GM21825 (cell line): ENCODE measurements around the gene VPS33A.

ENCODE experiments used
- ATAC-seq: cut with Tn5 transposase; IDR thresholded peaks from one replicate; pipeline ENCODE4 v1.9.1; 2021; ENCODE audit warnings: mild to moderate bottlenecking, moderate library complexity; ENCODE audit not compliant: unreplicated experiment

The VPS33A gene

DNA sequence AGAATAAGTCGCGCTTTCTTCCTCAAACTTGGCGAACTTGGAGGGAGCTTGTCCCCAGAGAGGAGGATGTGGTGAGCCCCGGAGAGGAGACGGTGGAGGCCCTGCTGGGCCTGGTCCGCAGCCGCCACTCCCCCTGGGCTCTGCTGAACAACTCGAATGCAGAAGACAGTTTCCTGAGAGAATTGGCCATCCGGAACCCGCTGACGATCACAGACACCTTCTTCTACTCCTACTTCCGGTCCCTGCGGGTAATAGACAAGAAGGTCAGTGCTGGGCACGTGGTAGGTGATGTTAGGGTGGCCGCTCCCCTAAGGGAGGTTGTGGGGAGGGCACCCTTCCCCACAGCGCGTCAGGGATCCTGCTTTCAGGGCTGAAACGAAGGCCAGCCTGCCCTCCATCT lies 81.8 kb downstream of the VPS33A start:
- no peak for ATAC-seq

DNA sequence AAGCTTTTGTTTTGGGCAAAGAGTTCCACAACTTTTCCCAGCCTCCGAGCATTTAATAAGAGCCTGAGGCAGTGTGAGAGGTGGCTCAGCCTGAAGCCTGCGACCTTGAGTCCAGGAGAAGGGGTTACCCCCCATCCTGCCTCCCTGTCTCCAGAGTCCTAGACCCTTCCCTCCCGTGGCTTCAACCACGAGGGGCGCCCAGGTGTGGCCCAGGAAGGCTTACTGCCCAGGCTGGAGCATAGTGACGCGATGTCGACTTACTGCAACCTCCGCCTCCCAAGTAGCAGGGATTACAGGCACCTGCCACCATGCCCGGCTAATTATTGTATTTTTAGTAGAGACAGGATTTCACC lies 82.7 kb downstream of the VPS33A start:
- no peak for ATAC-seq

DNA sequence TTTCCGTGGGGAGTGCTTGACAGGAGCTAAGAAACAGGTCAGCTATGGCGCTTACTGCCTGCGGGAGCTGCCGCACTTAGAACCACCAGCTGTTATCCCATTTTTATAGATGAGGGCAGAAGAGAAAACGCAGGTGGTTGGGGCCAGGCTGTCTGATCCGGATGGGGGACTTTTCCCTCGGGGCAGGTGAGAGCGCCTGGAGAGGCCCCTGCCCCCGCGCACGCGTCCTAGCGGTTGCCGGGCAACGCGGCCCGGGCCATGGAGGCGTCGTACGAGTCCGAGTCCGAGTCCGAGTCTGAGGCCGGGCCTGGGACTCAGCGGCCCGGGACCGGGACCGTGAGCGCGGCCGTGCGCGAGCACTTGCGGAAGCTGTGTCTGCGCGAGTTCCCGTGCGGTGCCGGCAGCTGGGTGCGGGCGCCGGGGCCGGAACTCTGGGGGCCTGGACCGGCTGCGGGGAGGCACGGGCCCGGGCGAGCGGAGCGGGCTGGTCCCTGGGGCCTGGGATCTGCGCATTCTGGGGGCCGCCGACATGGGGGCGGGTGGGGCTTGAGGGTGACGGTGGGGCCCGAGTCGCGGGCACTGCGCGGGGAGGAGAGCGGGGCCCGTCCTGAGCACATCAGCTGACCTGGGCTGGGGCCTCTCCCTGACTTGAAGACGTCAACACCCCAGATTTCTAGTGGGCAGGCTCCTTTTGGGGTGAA lies 83.3 kb downstream of the VPS33A start, which contains the start of gene LRRC43:
Gene LRRC43 (plus strand): TSS at position 237 of the 701 bp plus-strand sequence. CDS start 22 bp downstream, at position 259.
- no peak for ATAC-seq
